ENCODE results near the gene TAF1B.

Gene TAF1B

DNA sequence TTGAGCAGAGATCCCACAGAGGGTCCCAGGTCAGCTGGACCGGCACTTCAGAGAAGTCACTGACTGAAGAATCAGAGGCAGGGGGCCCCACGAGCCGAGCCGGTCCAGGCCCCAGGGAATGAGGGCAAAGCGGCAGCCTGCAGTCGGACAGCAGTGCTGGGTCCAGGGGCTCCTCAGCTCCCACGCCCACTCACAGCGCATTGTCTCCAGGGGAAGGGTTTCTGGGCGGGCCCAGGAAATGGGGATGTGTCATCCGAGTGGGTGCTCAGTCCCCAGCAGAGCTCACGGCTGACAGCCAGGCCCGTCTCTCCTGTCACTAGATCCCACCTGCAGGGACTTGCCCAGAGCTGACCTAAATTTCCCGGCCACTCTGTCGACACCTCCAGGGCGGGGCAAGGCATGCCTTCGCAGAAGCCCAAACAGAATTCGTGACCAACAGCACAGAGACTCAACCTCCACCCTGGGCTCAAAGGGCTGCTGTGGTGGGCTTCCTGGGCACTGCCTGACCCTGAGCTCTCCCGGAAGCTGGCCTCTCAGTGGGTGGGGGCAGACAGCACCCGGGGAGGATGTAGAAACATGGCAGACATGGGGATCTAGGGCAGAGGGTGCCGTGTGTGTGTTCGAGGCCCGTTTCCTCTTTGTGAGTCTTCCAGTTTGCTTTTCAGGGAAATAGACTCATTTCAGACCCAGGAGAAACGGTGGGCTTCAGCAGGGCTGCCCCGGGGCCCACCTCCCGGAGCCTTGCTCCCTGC is 42.1 kb upstream of the TAF1B start:
- DNase-seq (ENCODE audit: insufficient read length), result peak; percentile 72
- no peak for TF ChIP-seq POLR2AphosphoS5 (IDR thresholded peaks at IDR 0.05; ENCODE audit: low read depth, low read length)
- TF ChIP-seq POLR2A (IDR thresholded peaks at IDR 0.05; ENCODE audit: low read depth, low read length), result peak; percentile 30; the same call in 1 of the 2 replicates
- FAIRE-seq, result peak; percentile 78

DNA sequence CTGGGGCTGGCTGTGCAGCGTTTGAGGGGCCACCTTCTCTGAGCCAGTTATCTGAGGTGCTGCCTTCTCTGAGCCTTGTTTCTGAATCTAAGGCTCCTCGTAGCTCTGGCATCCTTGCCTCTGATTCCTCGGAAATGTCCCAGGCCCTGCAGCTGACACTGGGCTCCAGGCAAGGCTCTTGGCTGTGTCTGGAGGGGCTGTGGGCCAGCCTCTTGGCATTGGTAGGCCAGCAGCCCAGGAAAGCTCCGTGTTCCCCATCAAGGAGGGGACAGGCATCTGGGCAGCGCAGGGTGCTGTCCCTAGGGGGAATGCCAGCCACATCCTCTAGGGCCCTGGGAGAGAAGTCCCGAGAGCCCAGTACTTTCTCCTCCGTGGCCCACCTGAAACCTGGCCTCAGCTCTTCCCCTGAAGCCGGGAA is 40.7 kb upstream of the TAF1B start:
- no peak for TF ChIP-seq TAF1 (IDR thresholded peaks at IDR 0.05; ENCODE audit: borderline replicate concordance, low read depth, low read length)
- TF ChIP-seq POLR2A (IDR thresholded peaks at IDR 0.05; ENCODE audit: low read depth, low read length), result no peak
- no peak for TF ChIP-seq POLR2AphosphoS5 (IDR thresholded peaks at IDR 0.05; ENCODE audit: low read depth, low read length)
- FAIRE-seq (no peak), DNase-seq (ENCODE audit: insufficient read length) (no peak)

DNA sequence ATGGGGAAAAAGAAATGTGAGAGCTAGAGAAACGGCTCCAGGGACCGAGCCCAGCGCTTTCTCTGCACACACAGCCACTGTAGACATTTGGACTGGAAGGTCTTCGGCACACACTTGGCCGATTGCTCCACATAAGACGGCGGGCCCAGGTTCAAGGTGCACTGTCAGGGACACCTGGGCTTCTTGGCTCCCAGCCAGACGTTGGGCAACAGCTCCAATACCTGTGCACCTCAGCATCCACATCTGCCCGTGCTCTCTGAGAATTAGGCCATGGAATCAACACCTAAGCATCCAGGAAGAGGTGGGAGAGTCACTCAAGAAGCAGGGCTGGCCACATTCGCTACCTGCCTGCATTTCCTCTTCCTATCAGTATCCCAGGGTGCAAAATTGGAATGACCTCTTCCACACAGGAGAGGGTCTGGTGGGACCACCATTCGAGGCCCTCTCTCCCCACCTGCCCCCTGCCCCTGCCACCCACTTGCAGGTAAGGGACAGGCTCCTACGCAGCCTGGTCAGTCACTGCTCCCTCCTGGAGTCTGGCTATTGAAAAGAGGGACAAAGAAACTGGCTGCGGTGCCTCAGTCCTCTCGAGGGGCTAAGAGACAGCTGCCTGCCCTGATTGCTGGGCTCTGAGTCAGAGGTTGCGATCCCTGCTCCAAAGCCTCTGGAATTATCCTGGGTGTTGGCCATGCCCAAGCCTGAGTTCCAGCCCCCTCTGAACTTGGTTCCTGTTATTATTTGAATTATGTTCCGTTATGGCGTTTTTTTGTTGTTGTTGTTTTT is 40.1 kb upstream of the TAF1B start:
- FAIRE-seq (no peak), DNase-seq (ENCODE audit: insufficient read length) (no peak)
- no peak for TF ChIP-seq POLR2A (IDR thresholded peaks at IDR 0.05; ENCODE audit: low read depth, low read length)
- TF ChIP-seq TAF1 (IDR thresholded peaks at IDR 0.05; ENCODE audit: borderline replicate concordance, low read depth, low read length), result no peak
- no peak for TF ChIP-seq POLR2AphosphoS5 (IDR thresholded peaks at IDR 0.05; ENCODE audit: low read depth, low read length)

DNA sequence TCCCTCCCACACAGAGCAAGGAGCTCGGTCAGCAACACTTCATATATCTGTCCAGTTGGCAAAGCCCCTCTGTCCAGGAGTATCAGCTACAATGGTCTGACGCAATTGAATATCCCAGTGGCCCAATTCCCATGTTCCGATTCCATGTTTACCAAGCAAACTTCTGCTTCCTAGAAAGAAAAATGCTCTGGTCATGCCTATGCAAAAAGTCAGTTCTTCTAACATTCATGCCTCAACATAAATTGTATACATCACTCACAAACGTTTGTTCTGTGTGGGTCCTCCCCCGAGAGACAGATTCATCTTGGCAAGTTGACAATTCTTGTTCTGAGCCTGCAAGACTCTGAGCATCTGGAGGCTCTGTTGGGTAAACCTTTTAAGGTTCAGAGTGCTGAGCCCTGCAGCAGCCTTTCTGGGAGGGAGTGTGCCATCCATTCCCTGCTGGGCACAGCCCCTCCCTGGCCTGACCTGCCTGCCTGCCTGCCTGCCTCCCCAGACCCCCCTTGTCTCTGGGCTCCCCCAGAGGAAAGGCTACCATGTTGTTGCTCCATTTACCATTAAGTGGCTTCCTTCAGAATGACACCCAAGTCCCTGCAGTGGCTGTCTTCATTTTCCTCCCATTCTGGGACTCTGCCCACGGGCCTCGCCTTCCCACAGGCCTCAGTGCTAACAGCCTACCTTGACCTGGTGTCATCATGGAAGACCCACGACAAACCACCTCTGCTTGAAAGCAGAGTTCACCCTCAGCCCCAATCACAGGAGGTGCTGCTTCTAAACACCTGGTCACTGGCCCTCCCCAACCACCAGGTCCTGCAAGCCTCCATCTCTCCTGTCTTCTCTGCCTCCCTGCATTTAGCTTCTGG is 37.6 kb upstream of the TAF1B start:
- no peak for TF ChIP-seq POLR2A (IDR thresholded peaks at IDR 0.05; ENCODE audit: low read depth, low read length)
- no peak for TF ChIP-seq TAF1 (IDR thresholded peaks at IDR 0.05; ENCODE audit: borderline replicate concordance, low read depth, low read length)
- no peak for TF ChIP-seq POLR2AphosphoS5 (IDR thresholded peaks at IDR 0.05; ENCODE audit: low read depth, low read length)
- DNase-seq (ENCODE audit: insufficient read length) (no peak), FAIRE-seq (peak; percentile 5)

DNA sequence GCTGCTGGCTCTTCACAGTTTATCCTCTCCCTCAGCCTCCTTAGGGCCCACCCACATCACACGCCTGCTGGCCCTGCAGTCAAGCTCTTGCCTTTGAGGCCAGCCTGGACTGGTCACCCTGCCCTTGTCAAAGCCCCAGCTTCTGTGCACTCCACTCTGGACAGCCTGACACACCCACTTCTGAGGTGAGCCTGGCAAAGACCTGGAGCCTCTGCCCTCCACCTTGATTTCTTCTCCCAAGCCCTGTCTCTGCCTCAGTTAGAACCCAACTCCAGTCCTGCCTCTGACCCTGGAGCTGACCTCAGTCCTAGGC is 37.0 kb upstream of the TAF1B start:
- FAIRE-seq (no peak), DNase-seq (ENCODE audit: insufficient read length) (no peak)
- no peak for TF ChIP-seq POLR2A (IDR thresholded peaks at IDR 0.05; ENCODE audit: low read depth, low read length)

DNA sequence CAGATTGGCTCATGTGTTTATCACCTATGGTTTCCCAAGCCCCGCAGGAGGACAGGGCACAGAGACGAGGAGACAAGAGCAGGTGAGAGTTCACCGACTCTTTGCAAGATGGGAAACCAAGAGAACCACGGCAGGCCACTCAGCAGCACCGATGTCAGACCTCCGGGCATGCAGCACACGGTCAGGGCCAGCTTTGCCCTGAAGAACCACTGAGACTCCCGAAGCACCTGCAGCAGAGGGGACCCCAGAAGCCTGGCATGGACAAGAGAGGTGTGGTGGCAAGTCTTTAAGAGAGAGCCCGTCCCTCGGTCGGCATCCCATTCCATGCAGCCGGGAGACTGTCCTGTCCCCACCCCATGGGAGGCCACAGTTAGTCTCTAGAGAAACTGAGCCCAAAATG is 36.6 kb upstream of the TAF1B start:
- no peak for TF ChIP-seq POLR2AphosphoS5 (IDR thresholded peaks at IDR 0.05; ENCODE audit: low read depth, low read length)
- no peak for TF ChIP-seq POLR2A (IDR thresholded peaks at IDR 0.05; ENCODE audit: low read depth, low read length)
- TF ChIP-seq TAF1 (IDR thresholded peaks at IDR 0.05; ENCODE audit: borderline replicate concordance, low read depth, low read length), result no peak
- FAIRE-seq (no peak), DNase-seq (ENCODE audit: insufficient read length) (no peak)

DNA sequence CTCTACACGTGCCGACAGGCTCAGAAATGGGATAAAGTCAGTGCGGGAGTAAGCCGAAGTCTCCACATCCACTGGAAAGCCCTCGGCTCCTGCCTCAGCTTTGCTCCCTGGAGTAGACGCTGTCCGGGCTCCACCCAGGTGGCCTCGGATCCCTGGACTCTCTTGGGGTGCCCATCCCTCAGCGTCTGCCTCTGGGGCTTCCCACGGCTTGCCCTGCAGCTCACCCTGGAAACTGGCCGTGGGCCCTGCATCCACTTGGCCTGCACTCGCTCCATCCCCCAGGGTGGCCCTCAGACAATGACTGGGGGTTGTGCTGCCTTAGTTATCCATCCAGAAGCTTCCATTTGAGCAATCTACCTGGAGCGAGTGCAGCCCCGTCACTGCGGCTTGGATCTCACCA is 36.2 kb upstream of the TAF1B start:
- TF ChIP-seq POLR2AphosphoS5 (IDR thresholded peaks at IDR 0.05; ENCODE audit: low read depth, low read length), result no peak
- no peak for TF ChIP-seq POLR2A (IDR thresholded peaks at IDR 0.05; ENCODE audit: low read depth, low read length)
- no peak for TF ChIP-seq TAF1 (IDR thresholded peaks at IDR 0.05; ENCODE audit: borderline replicate concordance, low read depth, low read length)
- no peak for FAIRE-seq
- no peak for DNase-seq (ENCODE audit: insufficient read length)

DNA sequence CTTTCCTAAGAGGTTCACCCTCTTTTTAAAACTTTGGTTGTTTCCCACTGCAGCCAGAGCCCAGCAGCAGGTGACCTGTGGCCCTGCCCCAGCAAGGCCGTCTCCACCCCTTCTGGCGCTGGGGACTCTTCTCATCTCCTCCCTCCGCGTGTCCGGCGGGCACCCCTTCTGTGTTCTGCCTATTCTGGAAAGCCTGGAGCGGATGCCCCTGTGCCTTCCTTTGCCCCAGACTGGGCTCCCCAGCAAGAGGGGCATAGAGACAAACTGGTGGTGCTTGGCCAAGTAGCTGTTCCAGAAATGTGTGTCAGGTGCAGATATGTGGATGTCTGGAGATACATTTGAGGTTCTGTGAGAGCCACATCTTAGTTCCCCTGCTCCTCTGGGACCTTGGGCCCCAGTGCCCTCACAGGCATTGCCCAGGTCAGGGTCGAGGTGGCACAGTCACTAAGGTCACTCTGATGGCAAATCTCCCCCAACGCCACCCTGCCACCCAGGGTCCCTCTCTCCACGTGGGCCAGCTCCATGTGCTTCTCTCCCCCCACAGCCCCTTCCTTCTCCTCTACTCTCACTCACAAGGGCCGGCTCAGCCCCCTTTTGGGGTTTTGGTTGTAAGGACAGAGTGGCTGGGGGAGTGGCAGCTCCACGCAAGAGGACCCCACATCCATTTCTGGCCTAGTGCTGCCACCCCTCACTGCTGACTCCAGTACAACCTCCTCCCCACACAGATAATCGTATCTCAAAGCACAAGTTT is 35.5 kb upstream of the TAF1B start:
- DNase-seq (ENCODE audit: insufficient read length) (no peak), FAIRE-seq (no peak)
- no peak for TF ChIP-seq POLR2AphosphoS5 (IDR thresholded peaks at IDR 0.05; ENCODE audit: low read depth, low read length)
- no peak for TF ChIP-seq POLR2A (IDR thresholded peaks at IDR 0.05; ENCODE audit: low read depth, low read length)
- no peak for TF ChIP-seq TAF1 (IDR thresholded peaks at IDR 0.05; ENCODE audit: borderline replicate concordance, low read depth, low read length)

DNA sequence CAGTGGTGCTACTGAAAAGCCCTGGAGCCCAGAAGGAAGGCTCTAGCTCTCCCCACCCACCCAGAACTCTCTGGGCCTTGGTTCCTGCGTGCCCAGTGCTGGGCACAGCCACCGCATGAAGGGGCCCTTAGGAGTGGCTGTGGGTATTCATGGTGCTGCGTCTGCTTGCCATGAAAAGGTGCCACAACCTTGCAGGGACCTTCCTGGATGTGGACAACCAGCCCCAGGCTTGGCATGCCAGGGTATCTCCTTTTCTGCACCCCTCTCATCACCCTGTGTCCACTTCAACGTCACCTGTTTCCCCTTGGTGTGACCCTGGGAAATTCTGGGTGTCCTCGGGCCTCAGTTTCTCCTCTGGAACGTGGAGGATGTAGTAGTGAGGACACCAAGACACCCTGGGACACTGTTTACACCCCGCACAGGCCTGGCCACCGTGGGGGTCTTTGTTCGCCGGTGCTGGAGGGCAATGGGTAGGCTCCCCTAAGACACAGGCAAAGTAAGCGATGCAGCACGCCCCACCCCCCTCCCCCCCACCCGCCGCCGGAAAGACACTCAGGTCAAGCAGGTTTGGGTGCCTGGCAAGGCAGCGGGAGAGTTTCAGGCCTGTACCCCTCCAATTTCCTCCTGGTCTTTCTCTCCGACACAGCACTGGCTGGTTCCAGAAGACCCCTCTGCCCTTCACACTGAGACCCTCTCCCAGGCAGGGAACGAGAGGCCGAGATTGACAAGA is 34.8 kb upstream of the TAF1B start:
- TF ChIP-seq POLR2AphosphoS5 (IDR thresholded peaks at IDR 0.05; ENCODE audit: low read depth, low read length) (no peak), TAF1 (IDR thresholded peaks at IDR 0.05; ENCODE audit: borderline replicate concordance, low read depth, low read length) (no peak), POLR2A (IDR thresholded peaks at IDR 0.05; ENCODE audit: low read depth, low read length) (no peak)
- DNase-seq (ENCODE audit: insufficient read length) (no peak), FAIRE-seq (no peak)

DNA sequence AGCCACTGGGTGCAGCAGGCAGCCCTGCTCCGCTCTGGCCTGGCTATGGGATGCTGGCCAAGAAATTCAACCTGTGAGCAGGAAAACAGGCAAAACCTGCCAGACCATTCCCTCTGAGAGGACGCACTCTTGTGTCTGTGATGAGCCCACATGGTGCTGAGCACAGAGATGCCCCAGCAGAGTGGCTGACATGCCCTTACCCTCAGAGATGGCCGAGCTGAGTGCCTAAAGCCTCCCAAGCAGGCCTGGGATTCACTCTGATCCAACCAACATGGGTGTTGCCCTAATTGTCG is 34.3 kb upstream of the TAF1B start:
- no peak for FAIRE-seq
- no peak for DNase-seq (ENCODE audit: insufficient read length)
- TF ChIP-seq TAF1 (IDR thresholded peaks at IDR 0.05; ENCODE audit: borderline replicate concordance, low read depth, low read length), result no peak
- no peak for TF ChIP-seq POLR2AphosphoS5 (IDR thresholded peaks at IDR 0.05; ENCODE audit: low read depth, low read length)
- TF ChIP-seq POLR2A (IDR thresholded peaks at IDR 0.05; ENCODE audit: low read depth, low read length), result no peak

Measured in GM12892 (cell line).